Thoracic aorta (tissue), 2 donors: ENCODE measurements around the gene ICE1. TPM values are rescaled to one million over a fixed set of nuclear protein-coding genes. Genes with fewer than 3 reads are reported as not detected.

Experiments used
- ATAC-seq: fragments of 150-250 bp; one replicate; pipeline ENCODE4 v1.8.0; 2017; ENCODE audit warnings: low read depth; ENCODE audit not compliant: insufficient number of reproducible peaks, low FRiP score
- DNase-seq: peaks from one replicate; pipeline ENCODE4 v3.0.0-alpha.2; 2020; ENCODE audit warnings: low spot score
- H3K27ac ChIP-seq, 2 donors: fragments of 200-600 bp; sonication (generic); 1 replicate in 1 of 2; 2 replicates in 1 of 2; pipeline ENCODE4 v1.5.1; 2016; ENCODE audit warnings: mild to moderate bottlenecking in 2 of 2, moderate library complexity in 2 of 2
- H3K27me3 ChIP-seq: fragments of 200-600 bp; sonication (generic); replicated peaks from 2 replicates; pipeline ENCODE4 v1.6.0; 2016; ENCODE audit warnings: mild to moderate bottlenecking; ENCODE audit not compliant: insufficient read depth
- H3K36me3 ChIP-seq: fragments of 200-600 bp; sonication (generic); one replicate; pipeline ENCODE4 v1.5.1; 2016
- H3K4me1 ChIP-seq, 2 donors: fragments of 200-600 bp; sonication (generic); 1 replicate in 1 of 2; 2 replicates in 1 of 2; pipeline versions ENCODE4 v1.5.1 to v1.6.0; 2016; ENCODE audit warnings: low read depth in 2 of 2, mild to moderate bottlenecking in 1 of 2; ENCODE audit not compliant: control insufficient read depth in 1 of 2
- H3K4me3 ChIP-seq: fragments of 200-600 bp; sonication (generic); 2 replicates; pipeline ENCODE4 v1.5.1; 2016; ENCODE audit warnings: mild to moderate bottlenecking
- H3K9me3 ChIP-seq: fragments of 200-600 bp; sonication (generic); 2 replicates; pipeline ENCODE4 v1.5.1; 2016
- CTCF ChIP-seq: fragments of 200-600 bp; sonication (generic); IDR thresholded peaks from one replicate; pipeline ENCODE4 v1.5.1; 2019; ENCODE audit warnings: antibody characterized with exemption
- total RNA-seq, 2 donors: library from RNA; depleted of rRNA; stranded (reverse); fragments of >200 nt; gene quantifications; one replicate each; pipeline versions ENCODE4 v1.1.0 to v1.2.3, GENCODE V29; 2016

Gene ICE1
- total RNA-seq, 2 donors from 2014 or later: 25.5 to 48.1 TPM

DNA sequence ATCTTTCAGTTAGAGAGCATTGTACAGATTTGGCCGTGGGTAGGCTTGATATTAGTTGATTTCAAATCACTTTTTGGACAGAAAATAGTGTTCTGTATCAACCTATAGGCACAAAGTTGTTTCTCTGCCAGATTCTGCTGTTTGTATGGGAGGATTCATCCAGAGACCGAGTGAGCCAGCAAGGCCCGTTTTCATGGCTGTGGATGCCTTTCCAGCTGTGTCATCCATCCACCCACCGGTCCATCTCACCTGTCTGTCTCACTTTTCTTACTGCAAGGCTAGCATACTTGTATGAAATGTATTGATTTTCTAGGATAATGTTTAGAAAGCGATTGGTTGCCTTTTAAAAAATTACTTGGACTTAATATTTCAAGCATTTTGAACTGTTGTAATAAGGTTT is 34.4 kb downstream of the ICE1 start:
- no peak for ATAC-seq
- TF ChIP-seq CTCF: no peak
- peaks cover 59% of the 10 kb centered on the region for H3K36me3 ChIP-seq

DNA sequence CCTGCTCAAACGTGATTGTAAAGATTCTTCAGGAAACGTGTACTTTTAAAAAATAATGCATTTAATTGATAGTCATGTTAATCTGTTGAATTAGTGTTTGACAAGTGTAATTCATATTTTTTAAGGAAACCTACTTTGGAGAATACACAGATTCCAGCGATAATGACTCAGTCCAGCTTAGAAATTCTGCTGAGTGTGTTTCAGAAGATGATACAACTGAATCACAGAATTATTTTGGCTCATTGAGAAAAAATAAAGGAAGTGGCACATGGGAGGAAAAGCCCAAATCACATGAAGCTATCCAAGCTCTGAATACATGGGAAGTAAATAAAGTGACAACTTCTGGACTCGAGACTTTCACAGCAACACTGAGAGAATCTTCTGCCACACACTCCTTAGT is 37.8 kb downstream of the ICE1 start:
- TF ChIP-seq CTCF: no peak
- ATAC-seq: no peak
- peaks cover 66% of the 10 kb centered on the region for H3K36me3 ChIP-seq

More for the DNA sequence above, 34.4 kb downstream of the ICE1 start:
- Histone ChIP-seq H3K4me1 (no peaks in the 10 kb centered on the region), H3K4me3 (no peak overlapping the region), H3K27ac (no peak overlapping the region), H3K27me3 (no peaks in the 10 kb centered on the region), H3K9me3 (no peaks in the 10 kb centered on the region)
- no peak for DNase-seq

GRCh38 chr5:5461012-5461411 is 38.5 kb downstream of the ICE1 start:
- Histone ChIP-seq H3K36me3 (peaks cover 66% of the 10 kb centered on the region), H3K27me3 (no peaks in the 10 kb centered on the region), H3K4me1 (no peaks in the 10 kb centered on the region), H3K27ac (no peak overlapping the region), H3K4me3 (no peak overlapping the region), H3K9me3 (no peaks in the 10 kb centered on the region)
- DNase-seq (no peak), ATAC-seq (no peak)
- no peak for TF ChIP-seq CTCF

More for the DNA sequence above, 37.8 kb downstream of the ICE1 start:
- no peaks in the 10 kb centered on the region for H3K4me1 ChIP-seq
- H3K27me3 ChIP-seq: no peaks in the 10 kb centered on the region
- H3K4me3 ChIP-seq: no peak overlapping the region
- no peak for DNase-seq
- H3K27ac ChIP-seq: no peak overlapping the region
- H3K9me3 ChIP-seq: no peaks in the 10 kb centered on the region

- Histone ChIP-seq H3K36me3 (peaks cover 43% of the 10 kb centered on the region), H3K4me3 (no peak overlapping the region), H3K9me3 (no peaks in the 10 kb centered on the region), H3K4me1 (no peaks in the 10 kb centered on the region), H3K27me3 (no peaks in the 10 kb centered on the region), H3K27ac (no peak overlapping the region)
- DNase-seq (no peak), ATAC-seq (no peak)
- no peak for TF ChIP-seq CTCF
Measured at GRCh38 chr5:5464036-5464715, 41.7 kb downstream of the ICE1 start.

- ATAC-seq: no peak
- Histone ChIP-seq H3K27ac (no peak overlapping the region), H3K4me3 (no peak overlapping the region), H3K9me3 (no peaks in the 10 kb centered on the region), H3K4me1 (no peaks in the 10 kb centered on the region), H3K27me3 (no peaks in the 10 kb centered on the region), H3K36me3 (peaks cover 31% of the 10 kb centered on the region)
- no peak for DNase-seq
- no peak for TF ChIP-seq CTCF
Measured at GRCh38 chr5:5466227-5466626, 43.8 kb downstream of the ICE1 start.
